Endometrium (tissue), 2 donors: ENCODE results near the gene STH.

Experiments
- FAIRE-seq: peaks from 2 replicates; lab custom pipeline; 2012; peaks lifted over from hg19 to GRCh38; lab: Jason Lieb, UNC
- donor health status: control.
- donor health status: control.

STH gene

GRCh38 chr17:45985447-45985846, 13.6 kb upstream of the STH start:
- FAIRE-seq = no peak

GRCh38 chr17:45986056-45986455, 13.0 kb upstream of the STH start:
- no peak for FAIRE-seq

DNA sequence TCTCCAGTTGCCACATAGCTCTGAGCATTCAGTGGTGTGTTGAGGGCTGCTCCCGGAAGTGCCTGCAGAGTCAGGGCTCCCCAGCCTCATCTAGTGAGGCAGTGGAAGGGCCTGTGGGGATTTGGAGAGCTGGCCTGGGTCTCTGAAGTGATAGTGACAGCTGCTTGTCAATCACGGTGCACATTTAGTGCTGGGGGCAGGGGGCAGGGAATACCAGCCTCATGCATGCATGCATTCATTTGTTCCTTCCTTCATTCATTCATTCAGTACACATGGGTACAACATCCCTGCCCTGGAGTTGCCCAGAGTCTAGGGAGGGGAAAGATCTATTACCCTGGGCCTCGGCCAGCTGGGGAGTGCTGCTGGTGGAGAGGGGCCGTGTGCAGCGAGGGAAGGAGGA, 11.3 kb upstream of the STH start:
- FAIRE-seq = no peak

GRCh38 chr17:45989759-45990158, 9.3 kb upstream of the STH start:
- no peak for FAIRE-seq

- FAIRE-seq = no peak
Observed at GRCh38 chr17:45990886-45991285, 8.2 kb upstream of the STH start.

DNA sequence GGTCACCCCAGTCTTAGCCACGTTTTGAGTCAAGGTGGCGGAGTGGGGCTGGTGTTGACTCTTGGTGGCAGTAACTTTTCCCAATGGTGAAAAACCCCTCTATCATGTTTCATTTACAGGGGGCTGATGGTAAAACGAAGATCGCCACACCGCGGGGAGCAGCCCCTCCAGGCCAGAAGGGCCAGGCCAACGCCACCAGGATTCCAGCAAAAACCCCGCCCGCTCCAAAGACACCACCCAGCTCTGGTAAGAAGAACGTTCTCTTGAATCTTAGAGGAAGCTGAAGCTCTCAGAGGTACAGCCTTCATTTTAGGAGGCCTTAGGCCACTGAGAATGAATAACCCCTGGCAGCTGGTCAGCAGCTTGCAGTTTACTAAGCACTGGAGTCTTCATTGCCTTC, 7.7 kb upstream of the STH start:
- no peak for FAIRE-seq

DNA sequence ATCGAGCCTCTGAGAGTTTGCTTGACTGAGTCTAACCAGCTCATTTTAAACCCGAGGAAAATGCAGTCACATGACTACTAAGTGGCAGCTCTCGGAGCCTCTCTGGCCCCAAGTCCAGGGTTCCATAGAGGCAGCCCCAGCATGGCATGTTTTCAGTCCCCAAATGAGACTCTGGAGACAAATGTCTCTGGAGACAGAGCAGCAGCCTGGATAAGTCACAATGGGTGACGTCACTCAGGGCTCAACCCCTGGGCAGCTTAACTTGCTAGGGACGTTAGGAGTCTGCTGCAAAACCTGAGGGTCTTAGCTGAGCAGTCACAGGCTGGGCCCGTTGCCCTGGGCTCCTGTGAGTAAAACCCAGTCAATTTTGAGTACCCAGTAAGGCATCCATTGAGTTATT, 6.9 kb upstream of the STH start:
- FAIRE-seq = no peak

GRCh38 chr17:45992904-45993303, 6.1 kb upstream of the STH start:
- FAIRE-seq = no peak

GRCh38 chr17:45993962-45994627, 5.0 kb upstream of the STH start:
- FAIRE-seq = no peak

GRCh38 chr17:45994987-45995386, 4.1 kb upstream of the STH start:
- no peak for FAIRE-seq

GRCh38 chr17:45995627-45996270, 3.3 kb upstream of the STH start:
- FAIRE-seq = no peak

GRCh38 chr17:45996282-45996937, 2.6 kb upstream of the STH start:
- FAIRE-seq = no peak

GRCh38 chr17:45997166-45997565, 1.9 kb upstream of the STH start:
- no peak for FAIRE-seq

- FAIRE-seq = no peak
Observed at GRCh38 chr17:45997624-45998023, 1.4 kb upstream of the STH start.

GRCh38 chr17:45999900-46000290, 845 bp downstream of the STH start:
- FAIRE-seq = no peak

DNA sequence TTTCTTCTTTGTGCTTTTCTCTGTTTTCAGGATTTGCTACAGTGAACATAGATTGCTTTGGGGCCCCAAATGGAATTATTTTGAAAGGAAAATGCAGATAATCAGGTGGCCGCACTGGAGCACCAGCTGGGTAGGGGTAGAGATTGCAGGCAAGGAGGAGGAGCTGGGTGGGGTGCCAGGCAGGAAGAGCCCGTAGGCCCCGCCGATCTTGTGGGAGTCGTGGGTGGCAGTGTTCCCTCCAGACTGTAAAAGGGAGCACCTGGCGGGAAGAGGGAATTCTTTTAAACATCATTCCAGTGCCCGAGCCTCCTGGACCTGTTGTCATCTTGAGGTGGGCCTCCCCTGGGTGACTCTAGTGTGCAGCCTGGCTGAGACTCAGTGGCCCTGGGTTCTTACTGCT, 1.2 kb downstream of the STH start:
- FAIRE-seq = no peak

DNA sequence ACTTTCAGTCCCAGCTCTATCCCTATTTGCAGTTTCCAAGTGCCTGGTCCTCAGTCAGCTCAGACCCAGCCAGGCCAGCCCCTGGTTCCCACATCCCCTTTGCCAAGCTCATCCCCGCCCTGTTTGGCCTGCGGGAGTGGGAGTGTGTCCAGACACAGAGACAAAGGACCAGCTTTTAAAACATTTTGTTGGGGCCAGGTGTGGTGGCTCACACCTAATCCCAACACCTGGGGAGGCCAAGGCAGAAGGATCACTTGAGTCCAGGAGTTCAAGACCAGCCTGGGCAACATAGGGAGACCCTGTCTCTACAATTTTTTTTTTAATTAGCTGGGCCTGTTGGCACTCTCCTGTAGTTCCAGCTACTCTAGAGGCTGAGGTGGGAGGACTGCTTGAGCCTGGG, 1.7 kb downstream of the STH start:
- FAIRE-seq = no peak

GRCh38 chr17:46001390-46002310, 2.6 kb downstream of the STH start:
- FAIRE-seq = no peak

DNA sequence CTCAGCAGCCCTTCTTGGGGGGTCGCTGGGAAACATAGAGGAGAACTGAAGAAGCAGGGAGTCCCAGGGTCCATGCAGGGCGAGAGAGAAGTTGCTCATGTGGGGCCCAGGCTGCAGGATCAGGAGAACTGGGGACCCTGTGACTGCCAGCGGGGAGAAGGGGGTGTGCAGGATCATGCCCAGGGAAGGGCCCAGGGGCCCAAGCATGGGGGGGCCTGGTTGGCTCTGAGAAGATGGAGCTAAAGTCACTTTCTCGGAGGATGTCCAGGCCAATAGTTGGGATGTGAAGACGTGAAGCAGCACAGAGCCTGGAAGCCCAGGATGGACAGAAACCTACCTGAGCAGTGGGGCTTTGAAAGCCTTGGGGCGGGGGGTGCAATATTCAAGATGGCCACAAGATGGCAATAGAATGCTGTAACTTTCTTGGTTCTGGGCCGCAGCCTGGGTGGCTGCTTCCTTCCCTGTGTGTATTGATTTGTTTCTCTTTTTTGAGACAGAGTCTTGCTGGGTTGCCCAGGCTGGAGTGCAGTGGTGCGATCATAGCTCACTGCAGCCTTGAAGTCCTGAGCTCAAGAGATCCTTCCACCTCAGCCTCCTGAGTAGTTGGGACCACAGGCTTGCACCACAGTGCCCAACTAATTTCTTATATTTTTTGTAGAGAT, 3.4 kb downstream of the STH start:
- peak; percentile 31 for FAIRE-seq

DNA sequence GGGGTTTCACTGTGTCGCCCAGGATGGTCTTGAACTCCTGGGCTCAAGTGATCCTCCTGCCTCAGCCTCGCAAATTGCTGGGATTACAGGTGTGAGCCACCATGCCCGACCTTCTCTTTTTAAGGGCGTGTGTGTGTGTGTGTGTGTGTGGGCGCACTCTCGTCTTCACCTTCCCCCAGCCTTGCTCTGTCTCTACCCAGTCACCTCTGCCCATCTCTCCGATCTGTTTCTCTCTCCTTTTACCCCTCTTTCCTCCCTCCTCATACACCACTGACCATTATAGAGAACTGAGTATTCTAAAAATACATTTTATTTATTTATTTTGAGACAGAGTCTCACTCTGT, 3.9 kb downstream of the STH start:
- FAIRE-seq = no peak

DNA sequence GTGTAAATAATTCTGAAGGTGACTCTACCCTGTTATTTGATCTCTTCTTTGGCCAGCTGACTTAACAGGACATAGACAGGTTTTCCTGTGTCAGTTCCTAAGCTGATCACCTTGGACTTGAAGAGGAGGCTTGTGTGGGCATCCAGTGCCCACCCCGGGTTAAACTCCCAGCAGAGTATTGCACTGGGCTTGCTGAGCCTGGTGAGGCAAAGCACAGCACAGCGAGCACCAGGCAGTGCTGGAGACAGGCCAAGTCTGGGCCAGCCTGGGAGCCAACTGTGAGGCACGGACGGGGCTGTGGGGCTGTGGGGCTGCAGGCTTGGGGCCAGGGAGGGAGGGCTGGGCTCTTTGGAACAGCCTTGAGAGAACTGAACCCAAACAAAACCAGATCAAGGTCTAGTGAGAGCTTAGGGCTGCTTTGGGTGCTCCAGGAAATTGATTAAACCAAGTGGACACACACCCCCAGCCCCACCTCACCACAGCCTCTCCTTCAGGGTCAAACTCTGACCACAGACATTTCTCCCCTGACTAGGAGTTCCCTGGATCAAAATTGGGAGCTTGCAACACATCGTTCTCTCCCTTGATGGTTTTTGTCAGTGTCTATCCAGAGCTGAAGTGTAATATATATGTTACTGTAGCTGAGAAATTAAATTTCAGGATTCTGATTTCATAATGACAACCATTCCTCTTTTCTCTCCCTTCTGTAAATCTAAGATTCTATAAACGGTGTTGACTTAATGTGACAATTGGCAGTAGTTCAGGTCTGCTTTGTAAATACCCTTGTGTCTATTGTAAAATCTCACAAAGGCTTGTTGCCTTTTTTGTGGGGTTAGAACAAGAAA, 5.1 kb downstream of the STH start:
- FAIRE-seq = no peak
